Measurements from ENCODE around the gene SRPK2. TPM values are rescaled to one million over a fixed set of nuclear protein-coding genes. Genes with fewer than 3 reads are reported as not detected.
"Not testable (repeated sequence)": the region's sequence is repeated elsewhere in the genome, so short reads cannot be mapped to it uniquely, and the experiment has no call there.

Gene SRPK2
- total RNA-seq, 1 donor from 2014 or later, result 54.7 TPM

GRCh38 chr7:105304040-105304895 is 84.5 kb downstream of the SRPK2 start:
- peaks cover 13% of the 10 kb centered on the region for H3K9me3 Mint-ChIP-seq
- peaks cover 27% of the 10 kb centered on the region for H3K36me3 Mint-ChIP-seq (ENCODE audit: low read depth)
- H3K4me1 Mint-ChIP-seq (ENCODE audit: low read depth), result peaks cover 64% of the 10 kb centered on the region
- H3K27ac Mint-ChIP-seq, result no peak overlapping the region
- no peak overlapping the region for H3K4me3 Mint-ChIP-seq (ENCODE audit: low read depth)
- intact Hi-C loops (cut with micrococcal nuclease), result no loop called here
- no peak for DNase-seq (ENCODE audit: low spot score)
- H3K27me3 Mint-ChIP-seq (ENCODE audit: low read depth), result no peaks in the 10 kb centered on the region

- H3K27me3 Mint-ChIP-seq (ENCODE audit: low read depth); H3K4me3 Mint-ChIP-seq (ENCODE audit: low read depth); intact Hi-C loops (cut with micrococcal nuclease); DNase-seq (ENCODE audit: low spot score): not testable (repeated sequence)
- Mint-ChIP-seq H3K4me1 (ENCODE audit: low read depth) (peaks cover 63% of the 10 kb centered on the region), H3K36me3 (ENCODE audit: low read depth) (peaks cover 40% of the 10 kb centered on the region), H3K9me3 (peaks cover 17% of the 10 kb centered on the region), H3K27ac (peak overlapping the region; percentile 78)
Observed at GRCh38 chr7:105300587-105300986, 88.1 kb downstream of the SRPK2 start.

GRCh38 chr7:105298439-105298894 is 90.3 kb downstream of the SRPK2 start:
- Mint-ChIP-seq H3K9me3 (peaks cover 17% of the 10 kb centered on the region), H3K27ac (peak overlapping the region; percentile 92), H3K27me3 (ENCODE audit: low read depth) (no peaks in the 10 kb centered on the region), H3K4me1 (ENCODE audit: low read depth) (peaks cover 50% of the 10 kb centered on the region), H3K36me3 (ENCODE audit: low read depth) (peaks cover 36% of the 10 kb centered on the region), H3K4me3 (ENCODE audit: low read depth) (peak overlapping the region; percentile 45)
- intact Hi-C loops (cut with micrococcal nuclease), result loop anchor here (1.0 to 10.0 kb wide), 9 partner anchors 8 to 511 kb away; partner anchors contain the start of gene SRPK2
- DNase-seq (ENCODE audit: low spot score), result peak; percentile 23

GRCh38 chr7:105297985-105298384 is 90.7 kb downstream of the SRPK2 start:
- no peaks in the 10 kb centered on the region for H3K27me3 Mint-ChIP-seq (ENCODE audit: low read depth)
- peak overlapping the region; percentile 45 for H3K4me3 Mint-ChIP-seq (ENCODE audit: low read depth)
- peaks cover 50% of the 10 kb centered on the region for H3K4me1 Mint-ChIP-seq (ENCODE audit: low read depth)
- peak overlapping the region; percentile 92 for H3K27ac Mint-ChIP-seq
- no peak for DNase-seq (ENCODE audit: low spot score)
- intact Hi-C loops (cut with micrococcal nuclease), result loop anchor here (1.0 to 10.0 kb wide), 9 partner anchors 8 to 511 kb away; partner anchors contain the start of gene SRPK2
- H3K36me3 Mint-ChIP-seq (ENCODE audit: low read depth), result peaks cover 34% of the 10 kb centered on the region
- peaks cover 16% of the 10 kb centered on the region for H3K9me3 Mint-ChIP-seq

GRCh38 chr7:105297309-105297708 is 91.4 kb downstream of the SRPK2 start:
- peaks cover 12% of the 10 kb centered on the region for H3K9me3 Mint-ChIP-seq
- no peak for DNase-seq (ENCODE audit: low spot score)
- H3K4me3 Mint-ChIP-seq (ENCODE audit: low read depth), result no peak overlapping the region
- peaks cover 50% of the 10 kb centered on the region for H3K4me1 Mint-ChIP-seq (ENCODE audit: low read depth)
- peaks cover 29% of the 10 kb centered on the region for H3K36me3 Mint-ChIP-seq (ENCODE audit: low read depth)
- H3K27ac Mint-ChIP-seq, result peak overlapping the region; percentile 75
- intact Hi-C loops (cut with micrococcal nuclease), result loop anchor here (5.0 to 10.0 kb wide), 3 partner anchors 90 to 143 kb away; partner anchors contain the start of gene SRPK2
- no peaks in the 10 kb centered on the region for H3K27me3 Mint-ChIP-seq (ENCODE audit: low read depth)

- H3K4me3 Mint-ChIP-seq (ENCODE audit: low read depth), result no peak overlapping the region
- peaks cover 12% of the 10 kb centered on the region for H3K9me3 Mint-ChIP-seq
- no peak for DNase-seq (ENCODE audit: low spot score)
- peaks cover 24% of the 10 kb centered on the region for H3K36me3 Mint-ChIP-seq (ENCODE audit: low read depth)
- H3K27me3 Mint-ChIP-seq (ENCODE audit: low read depth), result no peaks in the 10 kb centered on the region
- intact Hi-C loops (cut with micrococcal nuclease), result loop anchor here (5.0 to 10.0 kb wide), 3 partner anchors 89 to 142 kb away; partner anchors contain the start of gene SRPK2
- peak overlapping the region; percentile 38 for H3K27ac Mint-ChIP-seq
- H3K4me1 Mint-ChIP-seq (ENCODE audit: low read depth), result peaks cover 45% of the 10 kb centered on the region
Observed at GRCh38 chr7:105296491-105296890, 92.2 kb downstream of the SRPK2 start.

GRCh38 chr7:105295596-105296352 is 92.9 kb downstream of the SRPK2 start:
- H3K36me3 Mint-ChIP-seq (ENCODE audit: low read depth), result peaks cover 23% of the 10 kb centered on the region
- H3K27ac Mint-ChIP-seq, result peak overlapping the region; percentile 58
- intact Hi-C loops (cut with micrococcal nuclease), result loop anchor here (2.0 to 10.0 kb wide), 4 partner anchors 13 to 141 kb away; partner anchors contain the start of gene SRPK2
- peaks cover 43% of the 10 kb centered on the region for H3K4me1 Mint-ChIP-seq (ENCODE audit: low read depth)
- H3K27me3 Mint-ChIP-seq (ENCODE audit: low read depth), result no peaks in the 10 kb centered on the region
- H3K9me3 Mint-ChIP-seq, result peaks cover 12% of the 10 kb centered on the region
- H3K4me3 Mint-ChIP-seq (ENCODE audit: low read depth), result no peak overlapping the region
- no peak for DNase-seq (ENCODE audit: low spot score)

GRCh38 chr7:105294482-105294881 is 94.2 kb downstream of the SRPK2 start:
- H3K36me3 Mint-ChIP-seq (ENCODE audit: low read depth), result peaks cover 19% of the 10 kb centered on the region
- H3K27me3 Mint-ChIP-seq (ENCODE audit: low read depth); H3K4me3 Mint-ChIP-seq (ENCODE audit: low read depth); H3K9me3 Mint-ChIP-seq; DNase-seq (ENCODE audit: low spot score); H3K27ac Mint-ChIP-seq: not testable (repeated sequence)
- intact Hi-C loops (cut with micrococcal nuclease), result loop anchor here (2.0 to 10.0 kb wide), 2 partner anchors 14 to 140 kb away; no protein-coding TSS in a partner anchor
- H3K4me1 Mint-ChIP-seq (ENCODE audit: low read depth), result peaks cover 44% of the 10 kb centered on the region

GRCh38 chr7:105289704-105290103 is 99.0 kb downstream of the SRPK2 start:
- Mint-ChIP-seq H3K4me1 (ENCODE audit: low read depth) (peaks cover 22% of the 10 kb centered on the region), H3K36me3 (ENCODE audit: low read depth) (peaks cover 3% of the 10 kb centered on the region), H3K27ac (peak overlapping the region; percentile 59), H3K4me3 (ENCODE audit: low read depth) (no peak overlapping the region), H3K9me3 (no peaks in the 10 kb centered on the region), H3K27me3 (ENCODE audit: low read depth) (no peaks in the 10 kb centered on the region)
- intact Hi-C loops (cut with micrococcal nuclease), result loop anchor here (1.0 to 10.0 kb wide), 3 partner anchors 9 to 135 kb away; no protein-coding TSS in a partner anchor
- DNase-seq (ENCODE audit: low spot score), result no peak

- no peak overlapping the region for H3K4me3 Mint-ChIP-seq (ENCODE audit: low read depth)
- no peaks in the 10 kb centered on the region for H3K9me3 Mint-ChIP-seq
- H3K27me3 Mint-ChIP-seq (ENCODE audit: low read depth), result no peaks in the 10 kb centered on the region
- H3K36me3 Mint-ChIP-seq (ENCODE audit: low read depth), result peaks cover 3% of the 10 kb centered on the region
- no peak for DNase-seq (ENCODE audit: low spot score)
- intact Hi-C loops (cut with micrococcal nuclease), result no loop called here
- H3K27ac Mint-ChIP-seq, result no peak overlapping the region
- H3K4me1 Mint-ChIP-seq (ENCODE audit: low read depth), result peaks cover 22% of the 10 kb centered on the region
Observed at GRCh38 chr7:105286441-105286840, 102.3 kb downstream of the SRPK2 start.

GRCh38 chr7:105285118-105285874 is 103.4 kb downstream of the SRPK2 start:
- Mint-ChIP-seq H3K27me3 (ENCODE audit: low read depth) (no peaks in the 10 kb centered on the region), H3K27ac (no peak overlapping the region), H3K36me3 (ENCODE audit: low read depth) (peaks cover 3% of the 10 kb centered on the region), H3K4me3 (ENCODE audit: low read depth) (no peak overlapping the region), H3K4me1 (ENCODE audit: low read depth) (peaks cover 20% of the 10 kb centered on the region), H3K9me3 (no peaks in the 10 kb centered on the region)
- no peak for DNase-seq (ENCODE audit: low spot score)
- intact Hi-C loops (cut with micrococcal nuclease), result no loop called here

- no peaks in the 10 kb centered on the region for H3K27me3 Mint-ChIP-seq (ENCODE audit: low read depth)
- peaks cover 14% of the 10 kb centered on the region for H3K4me1 Mint-ChIP-seq (ENCODE audit: low read depth)
- H3K36me3 Mint-ChIP-seq (ENCODE audit: low read depth), result no peaks in the 10 kb centered on the region
- no peak for DNase-seq (ENCODE audit: low spot score)
- H3K9me3 Mint-ChIP-seq, result no peaks in the 10 kb centered on the region
- no peak overlapping the region for H3K27ac Mint-ChIP-seq
- intact Hi-C loops (cut with micrococcal nuclease), result no loop called here
- H3K4me3 Mint-ChIP-seq (ENCODE audit: low read depth), result no peak overlapping the region
Observed at GRCh38 chr7:105284014-105284413, 104.7 kb downstream of the SRPK2 start.

All from activated T-helper 2 cell treated with anti-CD3 and anti-CD28 coated beads, Interferon-gamma antibody, Interleukin-2, Interleukin-4, amounts not matched to agents 10 μg/mL and 5 μg/mL and 100 μg/mL, durations not matched to agents 14 hours and 24 hours and 36 hours (primary cell).